ENCODE data around the gene FXR2.
"Not testable (repeated sequence)": the region's sequence is repeated elsewhere in the genome, so short reads cannot be mapped to it uniquely, and the experiment has no call there.

The FXR2 gene

GRCh38 chr17:7651665-7652387 is 37.1 kb upstream of the FXR2 start:
- DNase-seq (ENCODE audit: low read depth) = no peak
- no peak overlapping the region for H3K4me3 ChIP-seq (ENCODE audit: control insufficient read depth, low read depth, low read length)
- no peak for TF ChIP-seq CTCF (conservative IDR thresholded peaks at IDR 0.05; ENCODE audit: control insufficient read depth, insufficient read depth, low read depth, low read length)

GRCh38 chr17:7651097-7651664 is 36.5 kb upstream of the FXR2 start:
- no peak for DNase-seq (ENCODE audit: low read depth)
- H3K4me3 ChIP-seq (ENCODE audit: control insufficient read depth, low read depth, low read length) = peak overlapping the region; percentile 19
- TF ChIP-seq CTCF (conservative IDR thresholded peaks at IDR 0.05; ENCODE audit: control insufficient read depth, insufficient read depth, low read depth, low read length) = no peak

GRCh38 chr17:7650509-7651096 is 35.9 kb upstream of the FXR2 start, which contains the start of gene ATP1B2:
ATP1B2 (plus strand) TSS chr17:7650926; CDS start chr17:7651519, 593 bp downstream.
- peak; percentile 8 for DNase-seq (ENCODE audit: low read depth)
- peak within 1 kb of the TSS; percentile 19 for H3K4me3 ChIP-seq (ENCODE audit: control insufficient read depth, low read depth, low read length)
- TF ChIP-seq CTCF (conservative IDR thresholded peaks at IDR 0.05; ENCODE audit: control insufficient read depth, insufficient read depth, low read depth, low read length) = no peak

- no peak for DNase-seq (ENCODE audit: low read depth)
- TF ChIP-seq CTCF (conservative IDR thresholded peaks at IDR 0.05; ENCODE audit: control insufficient read depth, insufficient read depth, low read depth, low read length) = no peak
- H3K4me3 ChIP-seq (ENCODE audit: control insufficient read depth, low read depth, low read length) = no peak overlapping the region
These were observed 32.3 kb upstream of the FXR2 start for GRCh38 chr17:7647018-7647417.

GRCh38 chr17:7646457-7646856 is 31.8 kb upstream of the FXR2 start:
- H3K4me3 ChIP-seq (ENCODE audit: control insufficient read depth, low read depth, low read length) = no peak overlapping the region
- no peak for TF ChIP-seq CTCF (conservative IDR thresholded peaks at IDR 0.05; ENCODE audit: control insufficient read depth, insufficient read depth, low read depth, low read length)
- no peak for DNase-seq (ENCODE audit: low read depth)

GRCh38 chr17:7644775-7645174 is 30.1 kb upstream of the FXR2 start:
- H3K4me3 ChIP-seq (ENCODE audit: control insufficient read depth, low read depth, low read length) = no peak overlapping the region
- DNase-seq (ENCODE audit: low read depth) = no peak
- no peak for TF ChIP-seq CTCF (conservative IDR thresholded peaks at IDR 0.05; ENCODE audit: control insufficient read depth, insufficient read depth, low read depth, low read length)

GRCh38 chr17:7641635-7642034 is 26.9 kb upstream of the FXR2 start:
- not testable (repeated sequence) for H3K4me3 ChIP-seq (ENCODE audit: control insufficient read depth, low read depth, low read length); DNase-seq (ENCODE audit: low read depth)

Data from fibroblast of mammary gland (primary cell).